ENCODE measurements around the gene YPEL1. TPM values are rescaled to one million over a fixed set of nuclear protein-coding genes. Genes with fewer than 3 reads are reported as not detected.

The YPEL1 gene
- total RNA-seq, 1 experiment from 2014 or later = 0.07 TPM

DNA sequence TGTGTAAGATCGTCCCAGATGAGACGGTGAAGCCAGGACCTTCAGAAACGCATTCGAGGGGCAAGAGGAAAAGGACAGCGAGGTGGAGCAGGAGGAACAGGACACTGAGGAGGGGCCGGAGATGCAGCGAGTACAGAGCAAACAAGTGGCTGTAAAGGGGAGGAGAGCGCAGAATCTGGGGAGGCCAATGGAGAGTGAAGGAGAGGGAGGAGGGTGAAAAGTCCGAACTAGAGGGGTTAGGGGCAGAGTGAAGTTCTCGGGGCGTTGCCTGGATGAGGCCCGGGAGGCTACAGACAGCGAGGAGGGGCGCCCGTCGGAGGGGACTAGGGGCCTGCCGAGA is 78.6 kb downstream of the YPEL1 start:
- intact Hi-C loops (cut with micrococcal nuclease) = no loop called here
- DNase-seq (ENCODE audit: unreplicated experiment) = no peak
- H3K27me3 Mint-ChIP-seq (ENCODE audit: insufficient read depth, unreplicated experiment) = no peaks in the 10 kb centered on the region
- H3K4me3 Mint-ChIP-seq (ENCODE audit: unreplicated experiment) = peak overlapping the region; percentile 67
- H3K36me3 Mint-ChIP-seq (ENCODE audit: insufficient read depth, unreplicated experiment) = no peaks in the 10 kb centered on the region
- no peak overlapping the region for H3K27ac Mint-ChIP-seq (ENCODE audit: low read depth, unreplicated experiment)
- ChIA-PET CTCF (interaction anchor here (0.5 kb wide), 1 partner anchor 296 kb away, joined by 4 read pairs; the partner anchor contains the start of gene PPM1F), POLR2A (interaction anchor here (0.9 to 1.6 kb wide), 2 partner anchors 9 to 15 kb away, joined by 7 to 8 read pairs; partner anchors contain the start of genes PPIL2 and SDF2L1)
- no TSS peak for BruUV-seq (replicated peaks)
- H3K4me1 Mint-ChIP-seq (ENCODE audit: insufficient read depth, unreplicated experiment) = peaks cover 5% of the 10 kb centered on the region
- no peaks in the 10 kb centered on the region for H3K9me3 Mint-ChIP-seq (ENCODE audit: unreplicated experiment)
- no peak for TF ChIP-seq CTCF (IDR thresholded peaks at IDR 0.05; ENCODE audit: unreplicated experiment)

GRCh38 chr22:21652547-21653545 is 82.7 kb downstream of the YPEL1 start:
- BruUV-seq (replicated peaks) = TSS peak; percentile 17
- Mint-ChIP-seq H3K36me3 (ENCODE audit: insufficient read depth, unreplicated experiment) (peaks cover 10% of the 10 kb centered on the region), H3K27me3 (ENCODE audit: insufficient read depth, unreplicated experiment) (no peaks in the 10 kb centered on the region), H3K9me3 (ENCODE audit: unreplicated experiment) (no peaks in the 10 kb centered on the region), H3K4me3 (ENCODE audit: unreplicated experiment) (peak overlapping the region; percentile 85), H3K27ac (ENCODE audit: low read depth, unreplicated experiment) (no peak overlapping the region), H3K4me1 (ENCODE audit: insufficient read depth, unreplicated experiment) (peaks cover 5% of the 10 kb centered on the region)
- ChIA-PET CTCF (interaction anchor here (0.6 to 1.2 kb wide), 2 partner anchors 10 to 285 kb away, joined by 3 to 4 read pairs; no protein-coding TSS in a partner anchor), POLR2A (interaction anchor here (0.7 to 3.3 kb wide), 3 partner anchors 11 to 1045 kb away, joined by 3 to 23 read pairs (median 3); partner anchors contain the start of gene SDF2L1)
- intact Hi-C loops (cut with micrococcal nuclease) = no loop called here
- no peak for TF ChIP-seq CTCF (IDR thresholded peaks at IDR 0.05; ENCODE audit: unreplicated experiment)
- DNase-seq (ENCODE audit: unreplicated experiment) = no peak

- CTCF ChIA-PET = interaction anchor here (0.6 to 0.7 kb wide), 4 partner anchors 75 to 1546 kb away, joined by 3 read pairs; no protein-coding TSS in a partner anchor
- TF ChIP-seq CTCF (IDR thresholded peaks at IDR 0.05; ENCODE audit: unreplicated experiment) = no peak
- H3K4me3 Mint-ChIP-seq (ENCODE audit: unreplicated experiment) = peak overlapping the region; percentile 85
- peaks cover 12% of the 10 kb centered on the region for H3K36me3 Mint-ChIP-seq (ENCODE audit: insufficient read depth, unreplicated experiment)
- peak; percentile 87 for DNase-seq (ENCODE audit: unreplicated experiment)
- POLR2A ChIA-PET = interaction anchor here (0.6 to 3.3 kb wide), 4 partner anchors 10 to 1045 kb away, joined by 3 to 23 read pairs (median 5); partner anchors contain the start of genes PPIL2 and SDF2L1
- intact Hi-C loops (cut with micrococcal nuclease) = no loop called here
- peaks cover 5% of the 10 kb centered on the region for H3K4me1 Mint-ChIP-seq (ENCODE audit: insufficient read depth, unreplicated experiment)
- no TSS peak for BruUV-seq (replicated peaks)
- no peaks in the 10 kb centered on the region for H3K27me3 Mint-ChIP-seq (ENCODE audit: insufficient read depth, unreplicated experiment)
- H3K27ac Mint-ChIP-seq (ENCODE audit: low read depth, unreplicated experiment) = no peak overlapping the region
- H3K9me3 Mint-ChIP-seq (ENCODE audit: unreplicated experiment) = no peaks in the 10 kb centered on the region
Measured at GRCh38 chr22:21652010-21652546, 83.5 kb downstream of the YPEL1 start.

DNA sequence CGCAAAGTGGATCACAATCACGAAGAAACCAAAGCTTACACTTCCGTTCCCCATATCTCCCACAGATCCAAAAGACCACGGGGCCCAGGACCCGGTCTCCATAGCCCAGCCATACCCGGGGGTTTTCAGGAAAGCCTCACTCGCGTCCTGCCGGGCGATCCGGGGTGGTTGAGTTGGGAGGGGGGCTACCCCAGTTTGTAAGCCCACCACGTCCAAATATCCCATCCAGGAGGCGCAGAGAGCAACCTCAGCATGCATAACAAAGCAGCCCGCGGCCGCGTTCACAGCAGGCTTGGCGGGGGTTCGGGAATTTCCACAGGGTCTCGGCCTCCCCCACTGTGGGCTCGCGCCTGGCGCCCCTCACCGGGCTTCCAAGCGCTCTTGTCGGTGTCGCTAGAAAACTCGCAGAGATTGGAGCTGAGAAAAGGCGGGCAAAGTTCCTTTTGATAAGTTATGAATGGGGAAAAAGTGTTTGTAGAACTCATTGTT is 84.0 kb downstream of the YPEL1 start:
- Mint-ChIP-seq H3K27ac (ENCODE audit: low read depth, unreplicated experiment) (no peak overlapping the region), H3K4me3 (ENCODE audit: unreplicated experiment) (peak overlapping the region; percentile 85), H3K27me3 (ENCODE audit: insufficient read depth, unreplicated experiment) (no peaks in the 10 kb centered on the region), H3K9me3 (ENCODE audit: unreplicated experiment) (no peaks in the 10 kb centered on the region), H3K36me3 (ENCODE audit: insufficient read depth, unreplicated experiment) (peaks cover 17% of the 10 kb centered on the region), H3K4me1 (ENCODE audit: insufficient read depth, unreplicated experiment) (no peaks in the 10 kb centered on the region)
- intact Hi-C loops (cut with micrococcal nuclease) = no loop called here
- no peak for DNase-seq (ENCODE audit: unreplicated experiment)
- BruUV-seq (replicated peaks) = no TSS peak
- POLR2A ChIA-PET = interaction anchor here (0.6 to 3.3 kb wide), 3 partner anchors 9 to 30 kb away, joined by 3 to 23 read pairs (median 7); partner anchors contain the start of genes PPIL2 and SDF2L1
- CTCF ChIA-PET = interaction anchor here (0.6 to 0.7 kb wide), 3 partner anchors 75 to 1545 kb away, joined by 3 read pairs; no protein-coding TSS in a partner anchor
- no peak for TF ChIP-seq CTCF (IDR thresholded peaks at IDR 0.05; ENCODE audit: unreplicated experiment)

Data from MCF 10A (cell line).